Panc1 (cell line): ENCODE measurements around the gene TSNAXIP1. TPM values are rescaled to one million over a fixed set of nuclear protein-coding genes. Genes with fewer than 3 reads are reported as not detected.

Experiments used
- ATAC-seq: fragments of 200-7000 bp; cut with Tn5 transposase; 2 replicates; pipeline ENCODE4 v1.9.1; 2020; ENCODE audit warnings: mild to moderate bottlenecking, moderate library complexity
- BruUV-seq: library from RNA; stranded (reverse); fragments of 400-500 nt; replicated peaks from 2 replicates; lab custom pipeline; 2021; lab: Mats Ljungman, UMichigan
- CTCF ChIA-PET: fragments of 300-600 bp; sonication (Branson Sonifier 250); formaldehyde crosslinking; loops from one replicate; lab custom pipeline; 2022; ENCODE audit warnings: antibody characterized with exemption; lab: Charles Lee
- POLR2A ChIA-PET: fragments of 300-600 bp; sonication (Branson Sonifier 250); formaldehyde crosslinking; loops from one replicate; lab custom pipeline; 2022; ENCODE audit warnings: antibody characterized with exemption; lab: Charles Lee
- DNase-seq: peaks from one replicate; pipeline ENCODE4 v3.0.0-alpha.2; 2010; ENCODE audit warnings: low read depth, low spot score
- H3K27ac ChIP-seq: 2 replicates; pipeline ENCODE4 v1.5.1; 2011; ENCODE audit warnings: mild to moderate bottlenecking, low read length, inconsistent platforms
- H3K27me3 ChIP-seq: fragments of 200-500 bp; sonication (Bioruptor generic); 2 replicates; pipeline ENCODE4 v1.6.0; 2014; ENCODE audit warnings: low read length, inconsistent platforms; ENCODE audit not compliant: control insufficient read depth, insufficient read depth
- H3K36me3 ChIP-seq: fragments of 200-500 bp; sonication (Bioruptor generic); 2 replicates; pipeline ENCODE4 v1.5.1; 2014; ENCODE audit warnings: inconsistent platforms, mild to moderate bottlenecking, low read length, moderate library complexity; ENCODE audit not compliant: control insufficient read depth, insufficient read depth
- H3K4me1 ChIP-seq: 2 replicates; pipeline ENCODE4 v1.5.1; 2011; ENCODE audit warnings: inconsistent platforms, mild to moderate bottlenecking, low read length, moderate library complexity; ENCODE audit not compliant: control insufficient read depth, insufficient read depth
- H3K4me3 ChIP-seq, 2 experiments: 2 replicates each; pipeline ENCODE4 v1.5.1; 2011 to 2012; ENCODE audit warnings: low read depth in 2 of 2, low read length in 2 of 2, mild to moderate bottlenecking in 2 of 2, inconsistent platforms in 1 of 2, moderate library complexity in 1 of 2
- H3K9me3 ChIP-seq: fragments of 200-500 bp; sonication (Bioruptor generic); 2 replicates; pipeline ENCODE4 v1.5.1; 2014; ENCODE audit warnings: low read depth, mild to moderate bottlenecking, inconsistent platforms, low read length, moderate library complexity; ENCODE audit not compliant: control insufficient read depth, insufficient read depth
- POLR2AphosphoS5 ChIP-seq: IDR thresholded peaks from 2 replicates; pipeline ENCODE4 v1.6.1; 2012; ENCODE audit warnings: mild to moderate bottlenecking, low read depth, low read length, moderate library complexity
- SIN3A ChIP-seq: IDR thresholded peaks from 2 replicates; pipeline ENCODE4 v1.6.1; 2012; ENCODE audit warnings: low read depth, mild to moderate bottlenecking, low read length, moderate library complexity, borderline replicate concordance; ENCODE audit not compliant: insufficient read depth
- TCF7L2 ChIP-seq: IDR thresholded peaks from 2 replicates; pipeline ENCODE4 v1.6.1; 2011; ENCODE audit warnings: mild to moderate bottlenecking, low read depth, low read length, inconsistent platforms
- in situ Hi-C: cut with HindIII; loops from 2 replicates; pipeline ENCODE4 v1.10.0; 2016; ENCODE audit warnings: low sequenced_read_pairs, low pct_unique_long_range_greater_than_20kb
- intact Hi-C: fragments of 100-400 bp; cut with micrococcal nuclease; formaldehyde crosslinking; loops from one replicate; pipeline ENCODE4 v1.10.0; 2022; ENCODE audit not compliant: unreplicated experiment
- total RNA-seq: library from RNA; stranded (reverse); gene quantifications from one replicate; pipeline ENCODE4 v1.2.1, GENCODE V29; 2021; ENCODE audit not compliant: unreplicated experiment
- TF ChIP-seq, protein P1 (sequence below): fragments of 450-650 bp; IDR thresholded peaks from 2 replicates; pipeline ENCODE4 v1.5.1; 2017; ENCODE audit warnings: mild to moderate bottlenecking
- TF ChIP-seq, protein P2 (sequence below), 2 experiments: IDR thresholded peaks; 2 replicates each; pipeline ENCODE4 v1.6.1; 2011 to 2012; ENCODE audit warnings: low read depth in 2 of 2, control low read depth in 1 of 2, low read length in 1 of 2, mild to moderate bottlenecking in 1 of 2, moderate library complexity in 1 of 2; ENCODE audit not compliant: insufficient read depth in 1 of 2

Gene TSNAXIP1
- total RNA-seq, 1 experiment from 2014 or later, result 1.6 TPM

DNA sequence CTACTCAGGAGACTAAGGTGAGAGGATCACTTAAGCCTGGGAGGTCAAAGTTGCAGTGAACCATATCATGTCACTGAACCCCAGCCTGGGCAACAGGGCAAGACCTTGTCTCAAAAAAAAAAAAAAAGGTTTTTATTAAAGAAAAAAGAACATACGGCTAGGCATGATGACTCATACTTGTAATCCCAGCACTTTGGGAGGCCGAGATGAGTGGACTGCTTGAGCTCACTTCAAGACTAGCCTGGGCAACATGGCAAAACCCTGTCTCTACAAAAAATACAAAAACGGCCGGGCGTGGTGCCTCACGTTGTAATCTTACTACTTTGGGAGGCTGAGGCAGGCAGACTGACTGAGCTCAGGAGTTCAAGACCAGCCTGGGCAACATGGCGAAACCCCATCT is 38.7 kb upstream of the TSNAXIP1 start:
- no peaks in the 10 kb centered on the region for H3K9me3 ChIP-seq
- intact Hi-C loops, result no loop called here
- BruUV-seq, result no TSS peak
- ChIA-PET CTCF (interaction anchor here (0.7 kb wide), 1 partner anchor 57 kb away, joined by 6 read pairs; no protein-coding TSS in a partner anchor), POLR2A (interaction anchor here (0.6 kb wide), 1 partner anchor 10 kb away, joined by 3 read pairs; no protein-coding TSS in a partner anchor)
- no peak for TF ChIP-seq POLR2AphosphoS5
- TF ChIP-seq SIN3A, result no peak
- TF ChIP-seq, protein P1, sequence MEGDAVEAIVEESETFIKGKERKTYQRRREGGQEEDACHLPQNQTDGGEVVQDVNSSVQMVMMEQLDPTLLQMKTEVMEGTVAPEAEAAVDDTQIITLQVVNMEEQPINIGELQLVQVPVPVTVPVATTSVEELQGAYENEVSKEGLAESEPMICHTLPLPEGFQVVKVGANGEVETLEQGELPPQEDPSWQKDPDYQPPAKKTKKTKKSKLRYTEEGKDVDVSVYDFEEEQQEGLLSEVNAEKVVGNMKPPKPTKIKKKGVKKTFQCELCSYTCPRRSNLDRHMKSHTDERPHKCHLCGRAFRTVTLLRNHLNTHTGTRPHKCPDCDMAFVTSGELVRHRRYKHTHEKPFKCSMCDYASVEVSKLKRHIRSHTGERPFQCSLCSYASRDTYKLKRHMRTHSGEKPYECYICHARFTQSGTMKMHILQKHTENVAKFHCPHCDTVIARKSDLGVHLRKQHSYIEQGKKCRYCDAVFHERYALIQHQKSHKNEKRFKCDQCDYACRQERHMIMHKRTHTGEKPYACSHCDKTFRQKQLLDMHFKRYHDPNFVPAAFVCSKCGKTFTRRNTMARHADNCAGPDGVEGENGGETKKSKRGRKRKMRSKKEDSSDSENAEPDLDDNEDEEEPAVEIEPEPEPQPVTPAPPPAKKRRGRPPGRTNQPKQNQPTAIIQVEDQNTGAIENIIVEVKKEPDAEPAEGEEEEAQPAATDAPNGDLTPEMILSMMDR, result no peak
- no peak for TF ChIP-seq TCF7L2
- TF ChIP-seq, protein P2, sequence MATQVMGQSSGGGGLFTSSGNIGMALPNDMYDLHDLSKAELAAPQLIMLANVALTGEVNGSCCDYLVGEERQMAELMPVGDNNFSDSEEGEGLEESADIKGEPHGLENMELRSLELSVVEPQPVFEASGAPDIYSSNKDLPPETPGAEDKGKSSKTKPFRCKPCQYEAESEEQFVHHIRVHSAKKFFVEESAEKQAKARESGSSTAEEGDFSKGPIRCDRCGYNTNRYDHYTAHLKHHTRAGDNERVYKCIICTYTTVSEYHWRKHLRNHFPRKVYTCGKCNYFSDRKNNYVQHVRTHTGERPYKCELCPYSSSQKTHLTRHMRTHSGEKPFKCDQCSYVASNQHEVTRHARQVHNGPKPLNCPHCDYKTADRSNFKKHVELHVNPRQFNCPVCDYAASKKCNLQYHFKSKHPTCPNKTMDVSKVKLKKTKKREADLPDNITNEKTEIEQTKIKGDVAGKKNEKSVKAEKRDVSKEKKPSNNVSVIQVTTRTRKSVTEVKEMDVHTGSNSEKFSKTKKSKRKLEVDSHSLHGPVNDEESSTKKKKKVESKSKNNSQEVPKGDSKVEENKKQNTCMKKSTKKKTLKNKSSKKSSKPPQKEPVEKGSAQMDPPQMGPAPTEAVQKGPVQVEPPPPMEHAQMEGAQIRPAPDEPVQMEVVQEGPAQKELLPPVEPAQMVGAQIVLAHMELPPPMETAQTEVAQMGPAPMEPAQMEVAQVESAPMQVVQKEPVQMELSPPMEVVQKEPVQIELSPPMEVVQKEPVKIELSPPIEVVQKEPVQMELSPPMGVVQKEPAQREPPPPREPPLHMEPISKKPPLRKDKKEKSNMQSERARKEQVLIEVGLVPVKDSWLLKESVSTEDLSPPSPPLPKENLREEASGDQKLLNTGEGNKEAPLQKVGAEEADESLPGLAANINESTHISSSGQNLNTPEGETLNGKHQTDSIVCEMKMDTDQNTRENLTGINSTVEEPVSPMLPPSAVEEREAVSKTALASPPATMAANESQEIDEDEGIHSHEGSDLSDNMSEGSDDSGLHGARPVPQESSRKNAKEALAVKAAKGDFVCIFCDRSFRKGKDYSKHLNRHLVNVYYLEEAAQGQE (IDR thresholded peaks at IDR 0.05; ENCODE audit: insufficient read depth in 1 of 2, low read depth in 2 of 2, low read length in 1 of 2), result no peak
- no peaks in the 10 kb centered on the region for H3K4me1 ChIP-seq
- no peak overlapping the region for H3K27ac ChIP-seq
- no peak overlapping the region for H3K4me3 ChIP-seq
- ATAC-seq (no peak), DNase-seq (no peak)
- in situ Hi-C loops, result no loop called here
- H3K36me3 ChIP-seq, result no peaks in the 10 kb centered on the region
- no peaks in the 10 kb centered on the region for H3K27me3 ChIP-seq

DNA sequence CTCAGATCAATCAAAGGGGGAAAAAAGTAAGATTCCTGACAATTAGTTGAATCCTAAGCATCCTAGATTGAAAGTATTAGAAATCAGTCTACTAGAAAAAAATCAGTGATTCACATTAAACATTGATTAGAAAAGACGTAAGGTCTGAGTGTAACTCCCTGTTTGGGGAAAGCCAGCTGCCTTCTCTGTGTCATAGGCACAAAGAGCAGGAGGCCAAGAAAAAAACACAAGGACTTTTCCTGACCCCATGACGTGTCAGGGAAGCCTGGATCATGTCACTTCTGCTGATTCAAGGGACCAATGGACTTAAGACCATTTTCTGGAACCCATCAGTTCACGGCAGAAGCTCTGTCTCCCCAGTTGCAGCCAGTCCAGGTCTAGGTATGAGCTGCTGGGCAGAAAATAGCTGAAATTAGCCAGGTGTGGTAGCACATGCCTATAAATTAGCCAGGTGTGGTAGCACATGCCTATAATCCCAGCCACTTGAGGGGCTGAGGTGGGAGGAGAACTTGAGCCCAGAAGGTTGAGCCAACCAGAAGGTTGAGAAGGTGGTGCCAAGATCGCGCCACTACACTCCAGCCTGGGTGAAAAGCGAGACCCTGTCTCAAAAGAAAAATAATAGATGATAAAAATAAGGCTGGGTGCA is 36.2 kb upstream of the TSNAXIP1 start:
- DNase-seq (no peak), ATAC-seq (no peak)
- in situ Hi-C loops (no loop called here), intact Hi-C loops (no loop called here)
- Histone ChIP-seq H3K36me3 (no peaks in the 10 kb centered on the region), H3K27ac (no peak overlapping the region), H3K4me3 (no peak overlapping the region), H3K4me1 (no peaks in the 10 kb centered on the region), H3K27me3 (no peaks in the 10 kb centered on the region), H3K9me3 (no peaks in the 10 kb centered on the region)
- BruUV-seq, result no TSS peak
- CTCF ChIA-PET, result no interaction called here
- POLR2A ChIA-PET, result no interaction called here
- TF ChIP-seq, protein P1, result no peak
- no peak for TF ChIP-seq POLR2AphosphoS5
- TF ChIP-seq SIN3A, result no peak
- TF ChIP-seq, protein P2 (IDR thresholded peaks at IDR 0.05; ENCODE audit: insufficient read depth in 1 of 2, low read depth in 2 of 2, low read length in 1 of 2), result no peak
